Activated T-cell treated with anti-CD3 and anti-CD28 coated beads, Interleukin-2, amount 50 U/mL, for 72 hours (primary cell): Measurements from ENCODE around the gene MDK. TPM values are rescaled to one million over a fixed set of nuclear protein-coding genes. Genes with fewer than 3 reads are reported as not detected.

Experiments
- ATAC-seq, 2 donors: fragments of 150-1000 bp; cut with Tn5 transposase; replicated peaks in 1 of 2; 2 replicates each; pipeline ENCODE4 v1.10.0; 2021; ENCODE audit warnings: moderate library complexity in 2 of 2, mild to moderate bottlenecking in 1 of 2
- DNase-seq, 2 donors: peaks; one replicate each; pipeline ENCODE4 v3.0.0; 2021 to 2022; ENCODE audit warnings: mixed read lengths in 1 of 2
- H3K27ac Mint-ChIP-seq: one replicate; pipeline ENCODE4 v1.8.0; 2022; ENCODE audit warnings: mild to moderate bottlenecking, moderate library complexity, mixed read lengths
- H3K27me3 Mint-ChIP-seq: one replicate; pipeline ENCODE4 v1.8.0; 2022; ENCODE audit warnings: low read depth, mixed read lengths
- H3K36me3 Mint-ChIP-seq, 2 donors: one replicate each; pipeline ENCODE4 v1.8.0; 2022; ENCODE audit warnings: mixed read lengths in 2 of 2, mild to moderate bottlenecking in 1 of 2; ENCODE audit not compliant: insufficient read depth in 2 of 2
- H3K4me1 Mint-ChIP-seq: one replicate; pipeline ENCODE4 v1.8.0; 2022; ENCODE audit warnings: low read depth, mixed read lengths
- H3K4me3 Mint-ChIP-seq, 2 donors: one replicate each; pipeline ENCODE4 v1.8.0; 2022; ENCODE audit warnings: mild to moderate bottlenecking in 2 of 2, mixed read lengths in 2 of 2, moderate library complexity in 2 of 2
- H3K9me3 Mint-ChIP-seq, 2 donors: one replicate each; pipeline ENCODE4 v1.8.0; 2022; ENCODE audit warnings: mixed read lengths in 2 of 2
- total RNA-seq, 2 donors: library from RNA; stranded (reverse); gene quantifications; one replicate each; pipeline ENCODE4 v1.2.3, GENCODE V29; 2022

MDK gene
- total RNA-seq, 2 donors from 2014 or later = 11.9 to 12.8 TPM

DNA sequence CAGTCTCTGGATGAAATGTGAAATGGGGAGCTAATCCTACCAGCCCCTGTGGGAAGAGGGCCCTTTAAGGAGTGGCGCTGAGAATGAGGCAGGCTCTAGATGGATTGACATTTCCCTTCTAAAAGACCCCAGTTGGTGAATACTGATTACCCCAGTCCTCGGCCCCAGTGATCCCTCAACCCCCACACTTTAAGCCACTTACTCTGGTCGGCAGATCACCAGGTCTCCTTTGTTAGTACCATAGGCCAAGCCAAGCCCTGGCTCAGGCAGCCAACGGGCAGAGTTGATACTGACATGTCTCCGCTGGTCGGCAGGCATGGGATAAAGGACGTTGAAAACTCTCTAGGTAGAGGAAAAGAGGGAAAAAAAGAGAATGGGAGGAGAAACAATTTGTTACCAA, 36.2 kb downstream of the MDK start:
- Mint-ChIP-seq H3K36me3 (peaks cover 0 to 11% of the 10 kb centered on the region in 2 donors), H3K4me1 (peaks cover 22% of the 10 kb centered on the region), H3K4me3 (no peak overlapping the region), H3K9me3 (no peaks in the 10 kb centered on the region), H3K27ac (no peak overlapping the region), H3K27me3 (no peaks in the 10 kb centered on the region)
- DNase-seq (no peak), ATAC-seq (no peak)

DNA sequence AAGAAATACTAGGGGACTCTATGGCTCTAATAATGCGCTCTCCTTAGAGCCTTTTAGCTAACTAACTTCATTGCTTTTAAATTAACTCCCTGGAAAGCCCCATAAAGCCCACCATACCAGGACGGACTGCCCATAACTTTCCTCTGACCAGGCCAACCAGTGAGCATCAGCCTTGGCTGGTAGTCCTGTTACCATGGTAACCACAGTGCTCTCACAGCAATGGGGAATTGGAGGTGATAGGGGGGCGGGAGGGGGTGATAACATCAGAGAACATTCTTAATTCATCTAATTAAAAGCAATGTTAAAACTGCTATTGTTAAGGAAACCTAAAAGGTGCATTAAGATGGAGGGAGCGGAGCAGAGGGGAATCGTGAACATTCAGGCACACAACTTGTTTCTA, 37.3 kb downstream of the MDK start:
- DNase-seq = no peak
- no peak overlapping the region for H3K4me3 Mint-ChIP-seq
- no peaks in the 10 kb centered on the region for H3K27me3 Mint-ChIP-seq
- no peak overlapping the region for H3K27ac Mint-ChIP-seq
- no peaks in the 10 kb centered on the region for H3K9me3 Mint-ChIP-seq
- no peak for ATAC-seq
- H3K36me3 Mint-ChIP-seq = peaks cover 0 to 11% of the 10 kb centered on the region in 2 donors
- H3K4me1 Mint-ChIP-seq = peaks cover 22% of the 10 kb centered on the region

DNA sequence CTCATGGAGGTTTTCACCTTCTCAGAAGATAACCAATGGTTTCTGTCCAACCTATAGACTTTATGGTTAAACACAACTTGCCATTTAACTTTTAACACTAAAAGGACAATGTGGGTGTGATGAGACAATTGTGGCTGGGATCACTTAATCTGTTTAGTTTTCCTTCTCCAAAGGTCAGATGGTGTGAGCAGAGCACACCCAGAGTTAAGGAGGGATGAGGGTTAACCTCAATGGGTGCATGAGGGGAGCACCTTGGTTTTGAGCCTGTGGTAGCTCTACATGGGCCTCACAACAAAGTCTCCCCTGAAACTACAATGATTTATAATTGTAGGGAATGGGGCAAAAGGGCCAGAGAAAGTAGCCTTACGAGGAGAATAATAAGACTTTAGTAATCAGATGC, 39.0 kb downstream of the MDK start:
- no peaks in the 10 kb centered on the region for H3K27me3 Mint-ChIP-seq
- H3K9me3 Mint-ChIP-seq = no peaks in the 10 kb centered on the region
- H3K36me3 Mint-ChIP-seq = peaks cover 0 to 5% of the 10 kb centered on the region in 2 donors
- no peak overlapping the region for H3K4me3 Mint-ChIP-seq
- H3K4me1 Mint-ChIP-seq = peaks cover 6% of the 10 kb centered on the region
- no peak for ATAC-seq
- H3K27ac Mint-ChIP-seq = no peak overlapping the region
- DNase-seq = no peak

DNA sequence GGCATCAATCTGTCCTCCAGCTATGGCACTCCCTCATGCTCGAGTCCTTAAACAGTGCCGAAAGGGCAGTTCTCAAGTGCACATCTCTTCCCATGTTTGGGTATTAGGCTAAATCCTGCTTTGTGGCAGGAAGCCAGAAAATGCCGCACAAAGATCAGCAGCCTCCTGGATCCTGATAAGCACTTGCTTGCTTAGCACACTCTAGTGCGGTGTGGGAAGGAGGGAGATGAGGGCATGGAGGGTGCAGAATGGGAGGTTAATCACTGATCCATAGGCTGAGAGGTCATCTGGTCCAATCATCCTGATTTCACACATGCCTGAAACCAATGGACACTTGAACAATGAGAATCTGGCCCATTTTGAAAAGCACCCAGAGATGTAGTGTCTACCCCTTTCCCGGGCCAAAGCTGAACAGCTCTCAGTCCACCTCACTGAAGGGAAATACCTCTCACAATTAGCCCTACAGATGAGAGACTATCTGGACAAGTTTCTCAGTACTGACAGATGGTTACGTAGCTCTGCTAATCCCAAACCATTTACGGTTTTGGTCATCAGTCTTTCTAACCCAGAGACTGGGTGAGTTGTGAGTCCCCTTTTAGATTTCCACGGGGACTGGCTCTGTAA, 39.9 kb downstream of the MDK start:
- Mint-ChIP-seq H3K4me1 (no peaks in the 10 kb centered on the region), H3K9me3 (no peaks in the 10 kb centered on the region), H3K4me3 (no peak overlapping the region), H3K36me3 (peaks cover 0 to 1% of the 10 kb centered on the region in 2 donors), H3K27ac (no peak overlapping the region), H3K27me3 (no peaks in the 10 kb centered on the region)
- no peak for ATAC-seq
- DNase-seq = no peak

DNA sequence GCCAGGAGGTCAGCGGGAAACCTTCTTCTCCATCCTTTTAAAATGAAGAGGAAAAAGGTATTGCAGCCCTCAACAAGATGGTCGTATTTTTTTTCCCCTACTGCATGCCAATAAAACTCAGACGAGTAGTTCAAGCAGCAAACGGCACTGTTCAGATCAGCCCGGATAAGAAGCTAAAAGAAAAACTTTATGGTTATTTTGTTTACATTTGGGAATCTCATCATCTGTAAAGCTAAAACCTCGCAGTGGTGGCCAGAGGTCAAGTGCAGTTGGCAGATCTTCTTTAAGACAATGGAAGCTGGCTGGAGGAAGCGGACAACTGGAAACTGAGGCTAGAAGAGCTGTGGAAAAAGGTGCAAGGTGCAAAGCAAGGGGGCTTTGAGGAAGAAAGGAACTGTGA, 41.1 kb downstream of the MDK start:
- Mint-ChIP-seq H3K27ac (no peak overlapping the region), H3K4me1 (no peaks in the 10 kb centered on the region), H3K4me3 (no peak overlapping the region)

DNA sequence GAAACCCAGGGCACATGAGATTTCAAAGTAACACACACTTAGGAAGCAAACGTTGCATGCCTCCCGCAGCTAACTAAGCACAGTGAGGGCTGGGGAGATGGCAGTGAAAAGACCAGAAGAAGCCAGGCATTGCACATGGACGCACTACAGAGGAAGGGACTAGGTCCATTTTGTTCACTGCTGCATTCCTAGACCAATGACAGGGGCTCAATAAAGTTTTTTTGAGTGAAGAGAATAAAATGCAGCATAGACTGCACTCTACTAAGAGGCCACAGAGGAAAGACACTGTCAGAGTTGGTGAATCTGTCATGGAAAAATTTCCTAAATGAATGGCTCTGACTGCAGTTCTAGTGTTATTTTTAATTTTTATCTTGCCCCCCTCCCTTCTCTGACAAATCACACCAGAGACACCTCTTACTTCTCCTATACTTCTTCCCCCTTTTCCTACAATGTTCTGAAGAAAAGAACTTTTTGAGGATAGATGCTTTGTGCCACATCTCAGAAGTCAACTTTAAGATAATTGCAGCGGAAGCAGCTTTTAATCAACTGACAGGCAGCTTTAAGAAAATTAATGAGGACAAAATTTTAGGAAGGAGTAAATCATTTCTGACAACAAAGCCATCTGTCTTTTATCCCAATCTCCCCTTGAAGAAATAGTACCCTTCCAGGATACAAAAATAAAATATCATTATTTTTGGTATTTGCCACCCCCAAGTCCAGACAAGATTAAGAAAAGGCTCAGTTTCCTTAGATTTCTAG, 44.9 kb downstream of the MDK start:
- ATAC-seq = no peak
- no peak overlapping the region for H3K27ac Mint-ChIP-seq
- DNase-seq = no peak
- no peak overlapping the region for H3K4me3 Mint-ChIP-seq
- peaks cover 0 to 10% of the 10 kb centered on the region in 2 donors for H3K36me3 Mint-ChIP-seq
- no peaks in the 10 kb centered on the region for H3K27me3 Mint-ChIP-seq
- H3K9me3 Mint-ChIP-seq = no peaks in the 10 kb centered on the region
- no peaks in the 10 kb centered on the region for H3K4me1 Mint-ChIP-seq

More for the DNA sequence above, 41.1 kb downstream of the MDK start:
- DNase-seq = no peak
- H3K36me3 Mint-ChIP-seq = peaks cover 0 to 7% of the 10 kb centered on the region in 2 donors
- H3K27me3 Mint-ChIP-seq = no peaks in the 10 kb centered on the region
- no peaks in the 10 kb centered on the region for H3K9me3 Mint-ChIP-seq
- no peak for ATAC-seq

DNA sequence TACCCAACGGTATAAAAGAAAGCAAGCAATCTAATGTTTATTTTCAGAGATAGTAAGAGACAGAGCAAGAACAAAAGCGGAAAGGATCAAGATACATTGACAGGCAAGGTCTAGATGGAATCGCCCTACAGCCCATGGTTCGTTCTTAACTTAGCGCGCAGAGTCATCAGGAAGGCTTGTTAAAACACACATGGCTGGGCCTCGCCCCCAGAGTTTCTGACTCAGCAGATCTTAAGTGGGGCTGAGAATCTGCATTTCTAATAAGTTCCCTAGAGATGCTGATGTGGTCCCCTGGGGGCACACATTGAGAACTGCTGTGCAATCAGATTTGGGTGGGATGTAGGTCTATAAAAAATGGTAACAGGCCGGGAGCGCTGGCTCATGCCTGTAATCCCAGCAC, 45.9 kb downstream of the MDK start:
- Mint-ChIP-seq H3K27me3 (no peaks in the 10 kb centered on the region), H3K27ac (no peak overlapping the region), H3K4me3 (no peak overlapping the region), H3K36me3 (peaks cover 0 to 10% of the 10 kb centered on the region in 2 donors), H3K9me3 (no peaks in the 10 kb centered on the region), H3K4me1 (no peaks in the 10 kb centered on the region)
- DNase-seq (no peak), ATAC-seq (no peak)

DNA sequence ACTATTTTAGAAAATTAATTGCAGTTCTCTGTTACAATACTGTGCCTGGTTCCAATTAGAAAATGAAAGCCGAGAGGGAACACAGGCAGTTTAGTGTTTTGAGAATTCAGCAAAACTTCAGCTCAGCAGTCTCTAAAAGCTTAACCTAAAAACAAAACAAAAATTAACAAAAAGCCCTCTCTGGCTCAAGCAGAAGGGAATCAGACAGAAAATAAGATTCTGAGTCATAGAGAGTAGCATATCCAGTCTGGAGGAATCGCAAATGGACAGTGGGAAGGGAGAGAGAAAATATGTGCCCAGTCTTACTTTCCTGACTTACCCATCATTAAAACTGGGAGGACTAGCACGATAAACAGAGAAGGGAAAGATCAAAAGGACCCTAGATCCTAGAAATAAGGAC, 48.2 kb downstream of the MDK start:
- Mint-ChIP-seq H3K27ac (peak overlapping the region; percentile 25), H3K4me3 (no peak overlapping the region), H3K4me1 (no peaks in the 10 kb centered on the region)

DNA sequence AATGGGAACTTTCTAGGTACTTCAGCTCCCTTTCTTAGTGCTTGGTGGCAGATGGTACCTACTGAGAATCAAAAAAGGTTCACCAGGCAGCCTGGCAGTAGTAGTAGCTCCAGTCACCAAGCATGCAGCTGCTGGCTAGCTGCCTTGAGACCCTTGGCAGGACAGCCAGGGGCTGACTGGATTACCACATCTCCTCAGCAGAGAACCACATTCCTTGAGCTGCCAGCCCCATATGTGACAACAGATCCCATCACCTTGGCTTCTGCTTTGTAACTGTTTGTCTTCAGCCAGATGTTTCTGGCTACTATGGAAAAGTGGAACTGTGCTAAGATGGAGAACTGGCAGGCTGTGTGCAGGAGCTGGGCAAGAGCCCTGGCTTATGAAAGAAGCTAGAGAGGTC, 49.7 kb downstream of the MDK start:
- Mint-ChIP-seq H3K27ac (no peak overlapping the region), H3K36me3 (peaks cover 0 to 12% of the 10 kb centered on the region in 2 donors), H3K27me3 (no peaks in the 10 kb centered on the region), H3K4me1 (no peaks in the 10 kb centered on the region), H3K4me3 (no peak overlapping the region), H3K9me3 (no peaks in the 10 kb centered on the region)
- DNase-seq (no peak), ATAC-seq (no peak)

More for the DNA sequence above, 48.2 kb downstream of the MDK start:
- no peak for DNase-seq
- Mint-ChIP-seq H3K27me3 (no peaks in the 10 kb centered on the region), H3K36me3 (peaks cover 0 to 12% of the 10 kb centered on the region in 2 donors), H3K9me3 (no peaks in the 10 kb centered on the region)
- no peak for ATAC-seq

Other genes with a start within 250 kb of the MDK start
- gene CREB3L1, start 104.0 kb upstream of the MDK start, total RNA-seq = not detected
- 10 to 100 TPM; 84.2 to 94.0 TPM for gene DGKZ, start 34.2 kb upstream of the MDK start, total RNA-seq
- gene CHRM4, start 10.1 kb downstream of the MDK start, total RNA-seq = under 1 TPM; 0.26 to 0.63 TPM
- gene AMBRA1, start 212.4 kb downstream of the MDK start, total RNA-seq = 10 to 100 TPM; 32.2 to 35.2 TPM
- gene HARBI1, start 235.6 kb downstream of the MDK start, total RNA-seq = 1 to 10 TPM; 4.2 to 7.3 TPM
- 10 to 100 TPM; 75.6 to 77.7 TPM for gene ATG13, start 235.9 kb downstream of the MDK start, total RNA-seq